Natural killer cell (primary cell): ENCODE data around the gene ALG11. TPM values are rescaled to one million over a fixed set of nuclear protein-coding genes. Genes with fewer than 3 reads are reported as not detected.
"Not testable (repeated sequence)": the region's sequence is repeated elsewhere in the genome, so short reads cannot be mapped to it uniquely, and the experiment has no call there.

ENCODE experiments used
- ATAC-seq, 3 donors: fragments of 150-1000 bp in 2 of 3; fragments of 200-7000 bp in 1 of 3; cut with Tn5 transposase; 1 replicate in 1 of 3; 2 replicates in 2 of 3; pipeline ENCODE4 v1.10.0; 2021; ENCODE audit warnings: mild to moderate bottlenecking in 2 of 3, moderate library complexity in 2 of 3
- DNase-seq, 2 donors: peaks; one replicate each; pipeline versions ENCODE4 v3.0.0 to v3.0.0-alpha.2; 2013 to 2021; ENCODE audit warnings: mixed read lengths in 1 of 2
- H3K27ac ChIP-seq: one replicate; pipeline ENCODE4 v1.5.1; 2013; ENCODE audit warnings: mild to moderate bottlenecking, low read length
- H3K27me3 ChIP-seq: one replicate; pipeline ENCODE4 v1.6.1; 2013; ENCODE audit warnings: low read length; ENCODE audit not compliant: control insufficient read depth, insufficient read depth
- H3K36me3 ChIP-seq: one replicate; pipeline ENCODE4 v1.6.1; 2013; ENCODE audit warnings: low read length; ENCODE audit not compliant: control insufficient read depth, insufficient read depth
- H3K4me1 ChIP-seq: one replicate; pipeline ENCODE4 v1.6.1; 2013; ENCODE audit warnings: low read length; ENCODE audit not compliant: control insufficient read depth, insufficient read depth
- H3K4me3 ChIP-seq: one replicate; pipeline ENCODE4 v1.5.1; 2013; ENCODE audit warnings: low read length
- H3K9me3 ChIP-seq: one replicate; pipeline ENCODE4 v1.6.1; 2013; ENCODE audit warnings: low read length; ENCODE audit not compliant: control insufficient read depth, insufficient read depth
- H3K27ac Mint-ChIP-seq, 2 donors: one replicate each; pipeline ENCODE4 v1.8.0; 2022; ENCODE audit warnings: mild to moderate bottlenecking in 2 of 2, mixed read lengths in 2 of 2, moderate library complexity in 1 of 2
- H3K27me3 Mint-ChIP-seq, 2 donors: one replicate each; pipeline ENCODE4 v1.8.0; 2022; ENCODE audit warnings: low read depth in 2 of 2, mixed read lengths in 2 of 2
- H3K36me3 Mint-ChIP-seq: one replicate; pipeline ENCODE4 v1.8.0; 2022; ENCODE audit warnings: mixed read lengths
- H3K4me1 Mint-ChIP-seq, 2 donors: one replicate each; pipeline ENCODE4 v1.8.0; 2022; ENCODE audit warnings: mixed read lengths in 2 of 2
- H3K4me3 Mint-ChIP-seq: one replicate; pipeline ENCODE4 v1.8.0; 2022; ENCODE audit warnings: mild to moderate bottlenecking, moderate library complexity, mixed read lengths
- H3K9me3 Mint-ChIP-seq, 2 donors: one replicate each; pipeline ENCODE4 v1.8.0; 2022; ENCODE audit warnings: mixed read lengths in 2 of 2
- WGBS: methylation state at CpG from one replicate; pipeline ENCODE4 v1.1.7; 2013; ENCODE audit warnings: missing lambda C conversion rate; ENCODE audit not compliant: insufficient coverage; 5-methylcytosine and 5-hydroxymethylcytosine counted together
- intact Hi-C: fragments of 100-400 bp; cut with micrococcal nuclease; formaldehyde crosslinking; loops from one replicate; pipeline ENCODE4 v1.14.2; 2022
- total RNA-seq, 4 donors: library from RNA; stranded (reverse); fragments of 120-200 nt in 1 of 4; gene quantifications; one replicate each; pipeline versions ENCODE4 v1.2.3 to v1.2.4, GENCODE V29; 2013 to 2022
- TF ChIP-seq, protein P1 (sequence below): fragments of 200-600 bp; IDR thresholded peaks from one replicate; pipeline ENCODE4 v1.8.0; 2022; ENCODE audit warnings: antibody characterized with exemption

The ALG11 gene
- total RNA-seq, 3 donors from 2014 or later (not counting 1 experiment from before 2014, with no cell fraction given) = 30.8 to 35.8 (median 35.2) TPM

DNA sequence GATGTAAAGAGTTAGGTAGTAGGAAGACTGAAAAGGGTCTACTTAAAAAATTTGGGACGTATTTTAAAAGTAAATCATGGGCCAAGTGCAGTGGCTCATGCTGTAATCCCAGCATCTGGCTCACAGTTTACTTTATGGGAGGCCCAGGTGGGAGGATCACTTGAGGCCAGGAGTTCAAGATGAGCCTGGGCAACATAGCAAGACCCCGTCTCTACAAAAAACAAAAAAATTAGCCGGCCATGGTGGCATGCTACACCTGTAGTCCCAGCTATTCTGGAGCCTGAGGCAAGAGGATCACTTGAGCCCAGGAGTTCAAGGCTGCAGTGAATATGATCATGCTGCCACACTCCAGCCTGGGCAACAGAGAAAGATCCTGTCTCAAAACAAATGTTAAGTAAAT is 35.3 kb downstream of the ALG11 start:
- DNase-seq (no peak), ATAC-seq (no peak)
- H3K9me3 Mint-ChIP-seq = peaks cover 0 to 3% of the 10 kb centered on the region in 2 donors
- H3K27ac Mint-ChIP-seq = no peak overlapping the region
- H3K4me3 ChIP-seq = no peak overlapping the region
- no peaks in the 10 kb centered on the region for H3K4me1 ChIP-seq
- H3K4me3 Mint-ChIP-seq = no peak overlapping the region
- H3K9me3 ChIP-seq = no peaks in the 10 kb centered on the region
- no peaks in the 10 kb centered on the region for H3K27me3 Mint-ChIP-seq
- no peaks in the 10 kb centered on the region for H3K36me3 Mint-ChIP-seq
- no peaks in the 10 kb centered on the region for H3K36me3 ChIP-seq
- H3K4me1 Mint-ChIP-seq = no peaks in the 10 kb centered on the region
- TF ChIP-seq, protein P1, sequence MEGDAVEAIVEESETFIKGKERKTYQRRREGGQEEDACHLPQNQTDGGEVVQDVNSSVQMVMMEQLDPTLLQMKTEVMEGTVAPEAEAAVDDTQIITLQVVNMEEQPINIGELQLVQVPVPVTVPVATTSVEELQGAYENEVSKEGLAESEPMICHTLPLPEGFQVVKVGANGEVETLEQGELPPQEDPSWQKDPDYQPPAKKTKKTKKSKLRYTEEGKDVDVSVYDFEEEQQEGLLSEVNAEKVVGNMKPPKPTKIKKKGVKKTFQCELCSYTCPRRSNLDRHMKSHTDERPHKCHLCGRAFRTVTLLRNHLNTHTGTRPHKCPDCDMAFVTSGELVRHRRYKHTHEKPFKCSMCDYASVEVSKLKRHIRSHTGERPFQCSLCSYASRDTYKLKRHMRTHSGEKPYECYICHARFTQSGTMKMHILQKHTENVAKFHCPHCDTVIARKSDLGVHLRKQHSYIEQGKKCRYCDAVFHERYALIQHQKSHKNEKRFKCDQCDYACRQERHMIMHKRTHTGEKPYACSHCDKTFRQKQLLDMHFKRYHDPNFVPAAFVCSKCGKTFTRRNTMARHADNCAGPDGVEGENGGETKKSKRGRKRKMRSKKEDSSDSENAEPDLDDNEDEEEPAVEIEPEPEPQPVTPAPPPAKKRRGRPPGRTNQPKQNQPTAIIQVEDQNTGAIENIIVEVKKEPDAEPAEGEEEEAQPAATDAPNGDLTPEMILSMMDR = no peak
- intact Hi-C loops = no loop called here
- H3K27ac ChIP-seq = no peak overlapping the region
- 96% methylated on average over 3 of the region's 3 CpGs for WGBS
- no peaks in the 10 kb centered on the region for H3K27me3 ChIP-seq

DNA sequence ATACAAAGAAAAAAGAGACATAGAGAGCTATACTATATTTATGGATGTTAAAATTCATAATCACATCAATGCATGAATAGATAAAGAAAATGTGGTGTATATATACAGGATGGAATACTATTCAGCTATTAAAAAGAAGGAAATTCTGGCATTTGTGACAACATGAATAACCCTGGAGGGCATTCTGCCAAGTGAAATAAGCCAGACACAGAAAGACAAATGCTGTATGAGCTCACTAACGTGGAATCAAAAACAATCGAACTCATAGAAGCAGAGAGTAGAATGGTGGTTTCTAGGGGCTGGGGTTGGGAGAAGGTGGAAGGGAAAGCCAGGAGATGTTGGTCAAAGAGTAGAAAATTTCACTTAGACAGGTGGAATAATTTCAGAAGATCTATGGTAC is 36.3 kb downstream of the ALG11 start:
- no peak overlapping the region for H3K27ac Mint-ChIP-seq
- no peaks in the 10 kb centered on the region for H3K9me3 ChIP-seq
- WGBS = 94% methylated on average over 2 of the region's 2 CpGs
- no peaks in the 10 kb centered on the region for H3K4me1 ChIP-seq
- intact Hi-C loops = no loop called here
- no peaks in the 10 kb centered on the region for H3K27me3 Mint-ChIP-seq
- no peaks in the 10 kb centered on the region for H3K36me3 ChIP-seq
- TF ChIP-seq, protein P1 = no peak
- H3K9me3 Mint-ChIP-seq = peaks cover 0 to 3% of the 10 kb centered on the region in 2 donors
- H3K4me1 Mint-ChIP-seq = no peaks in the 10 kb centered on the region
- H3K36me3 Mint-ChIP-seq = no peaks in the 10 kb centered on the region
- H3K4me3 ChIP-seq = no peak overlapping the region
- H3K4me3 Mint-ChIP-seq = no peak overlapping the region
- ATAC-seq (no peak), DNase-seq (no peak)
- no peaks in the 10 kb centered on the region for H3K27me3 ChIP-seq
- no peak overlapping the region for H3K27ac ChIP-seq

DNA sequence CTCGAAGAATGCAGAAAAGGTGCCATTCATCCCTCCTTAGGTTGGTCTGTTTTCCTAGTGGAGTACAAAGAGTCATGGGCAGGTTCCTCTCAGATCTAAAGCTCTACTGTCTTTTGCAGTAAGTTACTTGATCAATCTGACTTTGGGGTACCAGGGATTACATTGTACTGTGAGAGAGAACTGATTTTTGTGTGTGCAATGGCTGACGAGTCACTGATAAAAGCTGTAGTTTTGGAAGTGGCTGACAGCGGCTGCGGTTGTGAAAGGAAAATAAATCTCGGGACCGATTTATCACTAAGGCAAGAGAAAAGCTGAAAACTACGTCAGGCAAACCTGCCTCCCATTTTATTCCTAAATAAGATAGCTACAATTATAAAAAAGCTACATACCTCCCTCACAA is 39.2 kb downstream of the ALG11 start:
- DNase-seq (no peak), ATAC-seq (no peak)
- Histone ChIP-seq H3K4me3 (no peak overlapping the region), H3K4me1 (no peaks in the 10 kb centered on the region), H3K36me3 (no peaks in the 10 kb centered on the region), H3K27ac (no peak overlapping the region), H3K27me3 (no peaks in the 10 kb centered on the region), H3K9me3 (peaks cover 2% of the 10 kb centered on the region)
- Mint-ChIP-seq H3K27ac (no peak overlapping the region), H3K27me3 (no peaks in the 10 kb centered on the region), H3K9me3 (peaks cover 2 to 5% of the 10 kb centered on the region in 2 donors), H3K4me3 (no peak overlapping the region), H3K36me3 (no peaks in the 10 kb centered on the region), H3K4me1 (no peaks in the 10 kb centered on the region)
- intact Hi-C loops = no loop called here
- WGBS = 91% methylated on average over 7 of the region's 7 CpGs
- TF ChIP-seq, protein P1 = no peak

DNA sequence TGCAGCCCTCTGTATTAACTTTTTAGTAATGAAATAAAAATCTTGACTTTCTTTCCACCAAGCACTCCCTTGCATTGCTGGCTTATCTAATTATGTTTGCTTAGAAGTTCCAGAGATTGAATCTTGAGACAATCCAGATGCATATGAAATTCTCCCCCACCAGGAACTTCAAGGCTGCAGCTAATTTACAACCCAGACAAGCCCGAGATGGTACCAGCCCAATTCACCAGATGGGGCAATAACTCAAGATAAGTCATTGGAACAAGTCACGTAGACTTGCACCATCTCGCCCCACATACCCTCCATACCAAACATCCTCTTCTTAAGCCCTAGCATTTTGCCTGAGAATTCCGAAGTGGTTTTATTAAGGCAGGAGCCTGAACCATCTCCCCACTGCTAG is 41.3 kb downstream of the ALG11 start:
- Mint-ChIP-seq H3K4me3 (no peak overlapping the region), H3K4me1 (no peaks in the 10 kb centered on the region), H3K9me3 (peaks cover 2 to 9% of the 10 kb centered on the region in 2 donors), H3K27me3 (no peaks in the 10 kb centered on the region), H3K36me3 (no peaks in the 10 kb centered on the region), H3K27ac (no peak overlapping the region)
- TF ChIP-seq, protein P1 = no peak
- Histone ChIP-seq H3K27ac (no peak overlapping the region), H3K4me1 (no peaks in the 10 kb centered on the region), H3K27me3 (no peaks in the 10 kb centered on the region), H3K9me3 (peaks cover 2% of the 10 kb centered on the region), H3K36me3 (no peaks in the 10 kb centered on the region), H3K4me3 (no peak overlapping the region)
- ATAC-seq (no peak), DNase-seq (no peak)
- intact Hi-C loops = no loop called here
- 93% methylated on average over 4 of the region's 4 CpGs for WGBS

DNA sequence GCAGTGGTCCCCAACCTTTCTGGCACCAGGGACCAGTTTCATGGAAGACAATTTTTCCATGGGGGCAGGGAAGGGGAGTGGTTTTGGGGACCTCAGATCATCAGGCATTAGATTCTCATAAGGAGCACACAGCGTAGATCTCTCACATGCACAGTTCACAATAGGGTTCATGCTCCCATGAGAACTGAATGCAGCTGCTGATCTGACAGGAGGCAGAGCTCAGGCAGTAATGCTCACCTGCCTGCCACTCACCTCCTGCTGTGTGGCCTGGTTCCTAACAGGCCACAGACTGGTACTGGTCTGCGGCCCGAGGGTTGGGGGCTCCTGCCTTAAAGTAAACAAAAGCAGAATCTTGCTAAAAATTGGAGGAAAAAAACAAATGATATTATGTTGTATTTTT is 48.9 kb downstream of the ALG11 start:
- H3K27me3 Mint-ChIP-seq, H3K9me3 Mint-ChIP-seq, H3K4me1 ChIP-seq, H3K4me3 Mint-ChIP-seq, H3K36me3 ChIP-seq, H3K27ac Mint-ChIP-seq, DNase-seq, H3K4me1 Mint-ChIP-seq, H3K27me3 ChIP-seq, H3K36me3 Mint-ChIP-seq, H3K4me3 ChIP-seq, H3K9me3 ChIP-seq, intact Hi-C loops, ATAC-seq, H3K27ac ChIP-seq: not testable (repeated sequence)
- WGBS = 89% methylated on average over 3 of the region's 3 CpGs
